Suprapubic skin (tissue), 2 donors: ENCODE measurements around the gene ELP1.

Experiments
- EP300 ChIP-seq: sonication (generic); formaldehyde crosslinking; IDR thresholded peaks from one replicate; pipeline ENCODE4 v1.6.1; 2017; ENCODE audit warnings: antibody characterized with exemption
- POLR2A ChIP-seq, 2 donors: fragments of 450-650 bp; IDR thresholded peaks; one replicate each; pipeline ENCODE4 v1.6.1; 2017; ENCODE audit warnings: antibody characterized with exemption in 2 of 2, mild to moderate bottlenecking in 2 of 2, moderate library complexity in 2 of 2

DNA sequence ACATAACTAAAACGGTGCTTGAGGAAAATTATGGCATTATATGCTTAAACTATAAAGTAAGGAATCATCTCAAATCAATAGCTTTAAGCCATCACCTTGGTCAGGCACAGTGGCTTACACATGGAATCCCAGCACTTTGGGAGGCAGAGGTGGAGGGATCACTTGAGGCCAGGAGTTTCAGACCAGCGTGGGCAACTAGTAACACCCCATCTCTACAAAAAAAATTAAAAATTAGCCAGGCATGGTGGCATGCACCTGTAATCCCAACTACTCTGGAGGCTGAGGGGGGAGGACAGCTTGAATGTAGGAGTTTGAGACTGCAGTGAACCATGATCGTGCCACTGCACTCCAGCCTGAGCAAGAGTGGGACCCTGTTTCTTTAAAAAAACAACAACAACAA is 49.2 kb downstream of the ELP1 start:
- no peak for TF ChIP-seq POLR2A (IDR thresholded peaks at IDR 0.05)
- TF ChIP-seq EP300 = no peak
